Loucy (cell line): ENCODE data around the gene PYCR2.

ENCODE experiments used
- H2AFZ ChIP-seq: fragments of 200-600 bp; sonication (generic); 2 replicates; pipeline ENCODE4 v1.6.0; 2016; ENCODE audit warnings: antibody characterized with exemption, mild to moderate bottlenecking, low read length, moderate library complexity
- H3F3A ChIP-seq: fragments of 200-600 bp; 2 replicates; pipeline ENCODE4 v1.6.0; 2016; ENCODE audit warnings: antibody characterized with exemption, low read depth, mild to moderate bottlenecking
- H3K27me3 ChIP-seq: fragments of 200-600 bp; sonication (generic); 2 replicates; pipeline ENCODE4 v1.6.1; 2014; ENCODE audit warnings: low read length, mild to moderate bottlenecking; ENCODE audit not compliant: insufficient read depth, poor library complexity, severe bottlenecking
- H3K36me3 ChIP-seq: fragments of 200-600 bp; sonication (generic); 2 replicates; pipeline ENCODE4 v1.6.1; 2016; ENCODE audit warnings: low read length; ENCODE audit not compliant: insufficient read depth
- H3K4me1 ChIP-seq: fragments of 200-600 bp; sonication (generic); 2 replicates; pipeline ENCODE4 v1.5.1; 2014; ENCODE audit warnings: low read length, mild to moderate bottlenecking; ENCODE audit not compliant: insufficient read depth, poor library complexity, severe bottlenecking
- H3K4me2 ChIP-seq: fragments of 200-600 bp; sonication (generic); 2 replicates; pipeline ENCODE4 v1.6.0; 2014; ENCODE audit warnings: antibody characterized with exemption, low read length, low read depth, mild to moderate bottlenecking; ENCODE audit not compliant: poor library complexity, severe bottlenecking
- H3K4me3 ChIP-seq: fragments of 200-600 bp; sonication (generic); 2 replicates; pipeline ENCODE4 v1.5.1; 2014; ENCODE audit warnings: low read length, mild to moderate bottlenecking, mixed read lengths; ENCODE audit not compliant: poor library complexity, severe bottlenecking
- H3K79me2 ChIP-seq: fragments of 200-600 bp; sonication (generic); 2 replicates; pipeline ENCODE4 v1.6.1; 2014; ENCODE audit warnings: low read length; ENCODE audit not compliant: insufficient read depth
- H3K9ac ChIP-seq: fragments of 200-600 bp; sonication (generic); 2 replicates; pipeline ENCODE4 v1.6.0; 2014; ENCODE audit warnings: mild to moderate bottlenecking, low read depth, low read length, moderate library complexity; ENCODE audit not compliant: poor library complexity, severe bottlenecking
- H3K9me2 ChIP-seq: fragments of 200-600 bp; sonication (generic); replicated peaks from 2 replicates; pipeline ENCODE4 v1.6.1; 2016; ENCODE audit warnings: low read depth, low read length, mixed read lengths
- H3K9me3 ChIP-seq: fragments of 200-600 bp; sonication (generic); 2 replicates; pipeline ENCODE4 v1.6.1; 2014; ENCODE audit warnings: mild to moderate bottlenecking, antibody characterized with exemption, low read length, low read depth; ENCODE audit not compliant: insufficient read depth
- H4K20me1 ChIP-seq: fragments of 200-600 bp; sonication (generic); 2 replicates; pipeline ENCODE4 v1.6.0; 2014; ENCODE audit warnings: antibody characterized with exemption, low read length, mild to moderate bottlenecking; ENCODE audit not compliant: insufficient read depth, poor library complexity, severe bottlenecking
- EZH2phosphoT487 ChIP-seq: fragments of 200-600 bp; IDR thresholded peaks from 2 replicates; pipeline ENCODE4 v1.6.1; 2018; ENCODE audit warnings: antibody characterized with exemption, mild to moderate bottlenecking, moderate library complexity, borderline replicate concordance
- TF ChIP-seq, protein P1 (sequence below): fragments of 200-600 bp; sonication (generic); conservative IDR thresholded peaks from 2 replicates; pipeline ENCODE4 v1.5.1; 2014; ENCODE audit warnings: mild to moderate bottlenecking, antibody characterized with exemption, low read length

Gene PYCR2

DNA sequence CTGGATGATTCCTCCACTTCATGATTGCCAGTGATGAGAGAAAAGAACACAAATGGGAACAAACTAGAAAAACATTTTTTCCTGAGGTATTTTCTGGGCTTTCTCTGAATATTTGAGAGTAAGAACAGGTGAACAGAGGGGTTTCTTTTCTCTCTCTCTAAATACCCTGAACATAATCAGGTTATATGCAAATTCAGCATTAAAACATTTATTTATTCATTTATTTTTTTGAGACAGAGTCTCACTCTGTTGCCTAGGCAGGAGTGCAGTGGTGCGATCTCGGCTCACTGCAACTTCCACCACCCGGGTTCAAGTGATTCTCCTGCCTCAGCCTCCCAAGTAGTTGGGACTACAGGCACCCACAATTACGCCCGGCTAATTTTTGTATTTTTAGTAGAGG lies 22.8 kb upstream of the PYCR2 start:
- Histone ChIP-seq H3K4me2 (no peak overlapping the region), H3K9me2 (no peaks in the 10 kb centered on the region)

DNA sequence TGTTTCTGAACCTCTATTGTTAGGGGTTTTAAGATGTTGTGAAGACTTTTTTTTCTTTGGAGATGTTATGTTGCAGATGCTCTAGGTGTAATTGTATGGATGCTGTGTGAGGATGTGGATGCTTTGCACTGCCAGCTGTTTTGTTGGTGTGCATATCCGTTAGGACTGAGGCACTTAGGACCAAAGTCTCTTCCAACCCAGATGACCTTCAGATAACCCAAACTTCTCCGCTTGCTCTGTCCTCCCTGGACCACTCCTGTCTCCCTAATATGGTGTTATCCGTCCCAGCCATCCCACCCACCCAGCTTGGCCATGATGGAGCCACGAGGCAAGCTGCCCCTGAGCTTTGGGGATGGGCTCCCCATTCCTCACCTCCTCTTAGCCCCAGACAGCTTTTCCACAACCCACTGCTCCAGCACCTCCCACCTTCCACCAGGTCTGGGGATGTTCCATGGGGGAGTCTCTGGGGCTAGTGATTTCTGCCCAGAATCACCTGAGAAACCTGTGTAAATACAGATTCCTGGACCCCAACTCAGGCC lies 22.1 kb upstream of the PYCR2 start:
- H3K4me3 ChIP-seq, result no peak overlapping the region
- no peaks in the 10 kb centered on the region for H3K27me3 ChIP-seq
- TF ChIP-seq, protein P1, sequence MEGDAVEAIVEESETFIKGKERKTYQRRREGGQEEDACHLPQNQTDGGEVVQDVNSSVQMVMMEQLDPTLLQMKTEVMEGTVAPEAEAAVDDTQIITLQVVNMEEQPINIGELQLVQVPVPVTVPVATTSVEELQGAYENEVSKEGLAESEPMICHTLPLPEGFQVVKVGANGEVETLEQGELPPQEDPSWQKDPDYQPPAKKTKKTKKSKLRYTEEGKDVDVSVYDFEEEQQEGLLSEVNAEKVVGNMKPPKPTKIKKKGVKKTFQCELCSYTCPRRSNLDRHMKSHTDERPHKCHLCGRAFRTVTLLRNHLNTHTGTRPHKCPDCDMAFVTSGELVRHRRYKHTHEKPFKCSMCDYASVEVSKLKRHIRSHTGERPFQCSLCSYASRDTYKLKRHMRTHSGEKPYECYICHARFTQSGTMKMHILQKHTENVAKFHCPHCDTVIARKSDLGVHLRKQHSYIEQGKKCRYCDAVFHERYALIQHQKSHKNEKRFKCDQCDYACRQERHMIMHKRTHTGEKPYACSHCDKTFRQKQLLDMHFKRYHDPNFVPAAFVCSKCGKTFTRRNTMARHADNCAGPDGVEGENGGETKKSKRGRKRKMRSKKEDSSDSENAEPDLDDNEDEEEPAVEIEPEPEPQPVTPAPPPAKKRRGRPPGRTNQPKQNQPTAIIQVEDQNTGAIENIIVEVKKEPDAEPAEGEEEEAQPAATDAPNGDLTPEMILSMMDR, result no peak
- TF ChIP-seq EZH2phosphoT487, result no peak
- no peaks in the 10 kb centered on the region for H3K9me3 ChIP-seq
- no peak overlapping the region for H3K4me2 ChIP-seq
- H3K79me2 ChIP-seq, result no peaks in the 10 kb centered on the region
- H3K36me3 ChIP-seq, result no peaks in the 10 kb centered on the region
- H3K9ac ChIP-seq, result no peak overlapping the region
- no peaks in the 10 kb centered on the region for H3F3A ChIP-seq
- H3K4me1 ChIP-seq, result peaks cover 13% of the 10 kb centered on the region
- no peaks in the 10 kb centered on the region for H3K9me2 ChIP-seq
- H4K20me1 ChIP-seq, result no peaks in the 10 kb centered on the region
- H2AFZ ChIP-seq, result no peak overlapping the region

More for the DNA sequence above, 22.8 kb upstream of the PYCR2 start:
- TF ChIP-seq EZH2phosphoT487, result no peak
- TF ChIP-seq, protein P1, result no peak
- Histone ChIP-seq H3K4me1 (peaks cover 13% of the 10 kb centered on the region), H4K20me1 (no peaks in the 10 kb centered on the region), H3K4me3 (no peak overlapping the region), H3K9ac (no peak overlapping the region), H2AFZ (no peak overlapping the region), H3K36me3 (no peaks in the 10 kb centered on the region), H3F3A (no peaks in the 10 kb centered on the region), H3K79me2 (no peaks in the 10 kb centered on the region), H3K27me3 (no peaks in the 10 kb centered on the region), H3K9me3 (no peaks in the 10 kb centered on the region)

DNA sequence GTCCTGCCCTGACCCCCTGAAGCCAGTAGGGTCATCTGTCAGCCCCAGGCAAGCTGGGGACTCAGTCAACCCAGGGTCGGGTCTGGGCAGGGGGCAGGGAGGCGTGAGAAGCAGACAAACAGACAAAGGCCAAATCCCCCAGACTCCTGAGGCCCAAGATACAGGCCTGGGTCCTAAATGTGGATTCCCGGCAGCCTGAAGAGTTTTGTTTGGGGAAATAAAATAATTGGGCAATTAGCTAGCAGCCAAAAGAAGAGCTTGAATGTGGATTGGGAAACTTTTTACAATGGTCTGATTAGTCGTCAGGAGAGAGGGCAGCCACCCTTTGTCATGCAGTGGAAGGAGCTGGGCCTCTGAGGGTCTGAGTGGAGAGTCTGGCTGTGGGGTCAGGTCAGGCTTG lies 21.5 kb upstream of the PYCR2 start:
- TF ChIP-seq, protein P1, result no peak
- no peak for TF ChIP-seq EZH2phosphoT487
- Histone ChIP-seq H3K4me3 (no peak overlapping the region), H3K36me3 (no peaks in the 10 kb centered on the region), H3K27me3 (no peaks in the 10 kb centered on the region), H4K20me1 (no peaks in the 10 kb centered on the region), H3K4me1 (peaks cover 13% of the 10 kb centered on the region), H3K9me3 (no peaks in the 10 kb centered on the region), H3K4me2 (no peak overlapping the region), H3F3A (no peaks in the 10 kb centered on the region), H3K79me2 (no peaks in the 10 kb centered on the region), H2AFZ (no peak overlapping the region), H3K9me2 (no peaks in the 10 kb centered on the region), H3K9ac (no peak overlapping the region)
